Measurements from ENCODE around the gene MMP13. TPM values are rescaled to one million over a fixed set of nuclear protein-coding genes. Genes with fewer than 3 reads are reported as not detected.

MMP13 gene
- total RNA-seq, 1 experiment from 2014 or later, result 0.15 TPM

GRCh38 chr11:102915044-102915375 lies 40.5 kb downstream of the MMP13 start:
- H3K27me3 ChIP-seq (ENCODE audit: control insufficient read depth, insufficient read depth, low read length), result no peaks in the 10 kb centered on the region
- no peak for ATAC-seq
- ChIA-PET CTCF (interaction anchor here (0.7 to 1.7 kb wide), 7 partner anchors 16 to 562 kb away, joined by 3 to 7 read pairs (median 3); no protein-coding TSS in a partner anchor), POLR2A (no interaction called here)
- H3K4me1 ChIP-seq (ENCODE audit: control insufficient read depth, insufficient read depth, low read length), result no peaks in the 10 kb centered on the region
- in situ Hi-C loops (cut with HindIII; ENCODE audit: low pct_unique_long_range_greater_than_20kb, low sequenced_read_pairs) (no loop called here), intact Hi-C loops (cut with micrococcal nuclease; ENCODE audit: unreplicated experiment) (no loop called here)
- no peak overlapping the region for H3K4me3 ChIP-seq (ENCODE audit: low read depth in 2 of 2, low read length in 2 of 2)
- BruUV-seq (replicated peaks), result no TSS peak
- H3K36me3 ChIP-seq (ENCODE audit: control insufficient read depth, insufficient read depth, low read length), result no peaks in the 10 kb centered on the region
- TF ChIP-seq CTCF (IDR thresholded peaks at IDR 0.05), result peak; percentile 54
- no peak for TF ChIP-seq SIN3A (IDR thresholded peaks at IDR 0.05; ENCODE audit: borderline replicate concordance, insufficient read depth, low read depth, low read length)
- TF ChIP-seq POLR2AphosphoS5 (IDR thresholded peaks at IDR 0.05; ENCODE audit: low read depth, low read length), result no peak
- TF ChIP-seq TCF7L2 (IDR thresholded peaks at IDR 0.05; ENCODE audit: low read depth, low read length), result no peak
- no peak for DNase-seq (ENCODE audit: low read depth, low spot score)
- H3K27ac ChIP-seq (ENCODE audit: low read length), result no peak overlapping the region
- no peaks in the 10 kb centered on the region for H3K9me3 ChIP-seq (ENCODE audit: control insufficient read depth, insufficient read depth, low read depth, low read length)

GRCh38 chr11:102914238-102915043 lies 41.1 kb downstream of the MMP13 start:
- Histone ChIP-seq H3K9me3 (ENCODE audit: control insufficient read depth, insufficient read depth, low read depth, low read length) (no peaks in the 10 kb centered on the region), H3K4me3 (ENCODE audit: low read depth in 2 of 2, low read length in 2 of 2) (no peak overlapping the region), H3K4me1 (ENCODE audit: control insufficient read depth, insufficient read depth, low read length) (no peaks in the 10 kb centered on the region), H3K27ac (ENCODE audit: low read length) (no peak overlapping the region), H3K36me3 (ENCODE audit: control insufficient read depth, insufficient read depth, low read length) (no peaks in the 10 kb centered on the region), H3K27me3 (ENCODE audit: control insufficient read depth, insufficient read depth, low read length) (no peaks in the 10 kb centered on the region)
- TF ChIP-seq CTCF (IDR thresholded peaks at IDR 0.05) (peak; percentile 81), TCF7L2 (IDR thresholded peaks at IDR 0.05; ENCODE audit: low read depth, low read length) (no peak), POLR2AphosphoS5 (IDR thresholded peaks at IDR 0.05; ENCODE audit: low read depth, low read length) (no peak)
- BruUV-seq (replicated peaks), result no TSS peak
- ChIA-PET CTCF (interaction anchor here (0.8 to 1.7 kb wide), 5 partner anchors 17 to 190 kb away, joined by 3 to 7 read pairs (median 3); no protein-coding TSS in a partner anchor), POLR2A (interaction anchor here (0.6 kb wide), 1 partner anchor 40 kb away, joined by 8 read pairs; no protein-coding TSS in a partner anchor)
- in situ Hi-C loops (cut with HindIII; ENCODE audit: low pct_unique_long_range_greater_than_20kb, low sequenced_read_pairs), result no loop called here
- intact Hi-C loops (cut with micrococcal nuclease; ENCODE audit: unreplicated experiment), result no loop called here
- DNase-seq (ENCODE audit: low read depth, low spot score) (peak; percentile 24), ATAC-seq (peak; percentile 89)

GRCh38 chr11:102912482-102912830 lies 43.1 kb downstream of the MMP13 start:
- ATAC-seq (no peak), DNase-seq (ENCODE audit: low read depth, low spot score) (no peak)
- Histone ChIP-seq H3K9me3 (ENCODE audit: control insufficient read depth, insufficient read depth, low read depth, low read length) (no peaks in the 10 kb centered on the region), H3K4me1 (ENCODE audit: control insufficient read depth, insufficient read depth, low read length) (no peaks in the 10 kb centered on the region), H3K36me3 (ENCODE audit: control insufficient read depth, insufficient read depth, low read length) (no peaks in the 10 kb centered on the region), H3K27me3 (ENCODE audit: control insufficient read depth, insufficient read depth, low read length) (no peaks in the 10 kb centered on the region), H3K27ac (ENCODE audit: low read length) (no peak overlapping the region), H3K4me3 (ENCODE audit: low read depth in 2 of 2, low read length in 2 of 2) (no peak overlapping the region)
- intact Hi-C loops (cut with micrococcal nuclease; ENCODE audit: unreplicated experiment), result no loop called here
- in situ Hi-C loops (cut with HindIII; ENCODE audit: low pct_unique_long_range_greater_than_20kb, low sequenced_read_pairs), result no loop called here
- TF ChIP-seq SIN3A (IDR thresholded peaks at IDR 0.05; ENCODE audit: borderline replicate concordance, insufficient read depth, low read depth, low read length) (no peak), REST (IDR thresholded peaks at IDR 0.05; ENCODE audit: insufficient read depth in 1 of 2, low read depth in 2 of 2, low read length in 1 of 2) (no peak), POLR2AphosphoS5 (IDR thresholded peaks at IDR 0.05; ENCODE audit: low read depth, low read length) (no peak), CTCF (IDR thresholded peaks at IDR 0.05) (no peak), TCF7L2 (IDR thresholded peaks at IDR 0.05; ENCODE audit: low read depth, low read length) (no peak)
- CTCF ChIA-PET, result no interaction called here
- no TSS peak for BruUV-seq (replicated peaks)
- POLR2A ChIA-PET, result interaction anchor here (0.6 kb wide), 1 partner anchor 668 kb away, joined by 5 read pairs; no protein-coding TSS in a partner anchor
